A673 (cell line): ENCODE measurements around the gene PMFBP1. TPM values are rescaled to one million over a fixed set of nuclear protein-coding genes. Genes with fewer than 3 reads are reported as not detected.
A peak's percentile ranks its signal among the peaks of the same experiment; 100 is the strongest.

ENCODE experiments used
- BruUV-seq: library from RNA; stranded (reverse); fragments of 400-500 nt; replicated peaks from 2 replicates; lab custom pipeline; 2021; lab: Mats Ljungman, UMichigan
- CTCF ChIA-PET: fragments of 300-600 bp; sonication (Branson Sonifier 250); formaldehyde crosslinking; loops from one replicate; lab custom pipeline; 2022; ENCODE audit warnings: antibody characterized with exemption; lab: Charles Lee
- POLR2A ChIA-PET: fragments of 300-600 bp; sonication (Branson Sonifier 250); formaldehyde crosslinking; loops from one replicate; lab custom pipeline; 2022; ENCODE audit warnings: antibody characterized with exemption; ENCODE audit not compliant: low non-redundant PET; lab: Charles Lee
- DNase-seq: peaks from one replicate; pipeline ENCODE4 v3.0.0-alpha.2; 2015; ENCODE audit warnings: low spot score
- H3K27ac ChIP-seq: fragments of 200-600 bp; sonication (generic); 2 replicates; pipeline ENCODE4 v1.5.1; 2016; ENCODE audit warnings: mixed run types, low read depth, mild to moderate bottlenecking, mixed read lengths, antibody characterized with exemption, low read length; ENCODE audit not compliant: poor library complexity, severe bottlenecking
- H3K27me3 ChIP-seq: fragments of 200-600 bp; sonication (generic); replicated peaks from 2 replicates; pipeline ENCODE4 v1.6.1; 2017; ENCODE audit warnings: mixed run types, low read depth, mild to moderate bottlenecking, mixed read lengths, antibody characterized with exemption, low read length; ENCODE audit not compliant: insufficient read depth, poor library complexity
- H3K36me3 ChIP-seq: fragments of 200-600 bp; sonication (generic); 2 replicates; pipeline ENCODE4 v1.6.1; 2016; ENCODE audit warnings: mixed run types, mild to moderate bottlenecking, mixed read lengths, antibody characterized with exemption, low read length; ENCODE audit not compliant: insufficient read depth, poor library complexity, severe bottlenecking
- H3K4me1 ChIP-seq: fragments of 200-600 bp; sonication (generic); 2 replicates; pipeline ENCODE4 v1.6.1; 2017; ENCODE audit warnings: mixed run types, mild to moderate bottlenecking, mixed read lengths, antibody characterized with exemption, low read length; ENCODE audit not compliant: insufficient read depth, poor library complexity, severe bottlenecking
- H3K4me3 ChIP-seq: fragments of 200-600 bp; sonication (generic); 2 replicates; pipeline ENCODE4 v1.5.1; 2016; ENCODE audit warnings: low read depth, mixed run types, mild to moderate bottlenecking, mixed read lengths, low read length; ENCODE audit not compliant: poor library complexity, severe bottlenecking
- H3K9me3 ChIP-seq: fragments of 200-600 bp; sonication (generic); 2 replicates; pipeline ENCODE4 v1.6.1; 2016; ENCODE audit warnings: mixed run types, low read depth, mild to moderate bottlenecking, mixed read lengths, antibody characterized with exemption, low read length; ENCODE audit not compliant: poor library complexity, severe bottlenecking
- EZH2 ChIP-seq: fragments of 200-600 bp; sonication (generic); IDR thresholded peaks from 2 replicates; pipeline ENCODE4 v1.6.1; 2017; ENCODE audit warnings: borderline replicate concordance, low read depth, mild to moderate bottlenecking, mixed read lengths, antibody characterized with exemption, low read length; ENCODE audit not compliant: poor library complexity, severe bottlenecking
- intact Hi-C: fragments of 100-400 bp; cut with micrococcal nuclease; formaldehyde crosslinking; loops from one replicate; pipeline ENCODE4 v1.10.0; 2022; ENCODE audit not compliant: unreplicated experiment
- total RNA-seq: library from RNA; stranded (reverse); gene quantifications from 2 replicates; pipeline ENCODE4 v1.2.3, GENCODE V29; 2021
- TF ChIP-seq, protein P1 (sequence below): fragments of 300-800, 200-600 bp; sonication (generic); conservative IDR thresholded peaks from 2 replicates; pipeline ENCODE4 v1.5.1; 2017; ENCODE audit warnings: low read depth, mild to moderate bottlenecking, antibody characterized with exemption, low read length, moderate library complexity, mixed read lengths

The PMFBP1 gene
- total RNA-seq, 1 experiment from 2014 or later, result 1.2 TPM

DNA sequence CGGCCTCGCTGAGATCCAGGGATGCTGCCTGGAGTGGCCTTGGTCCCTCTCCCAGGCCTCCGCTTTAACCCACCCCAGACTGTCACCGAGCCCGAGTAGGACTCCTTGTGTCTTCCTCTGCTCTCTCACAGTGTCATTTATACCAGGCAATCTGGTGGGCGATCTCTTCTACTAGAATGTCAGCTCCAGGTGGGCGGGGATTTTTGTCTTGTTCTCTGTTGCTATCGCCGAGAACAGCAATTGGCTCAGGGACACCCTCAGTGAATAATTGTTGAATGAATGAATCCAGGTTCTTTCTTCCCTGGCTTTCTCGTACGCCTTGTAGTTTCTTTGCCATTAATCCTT, 77.7 kb downstream of the PMFBP1 start:
- H3K27me3 ChIP-seq, result no peaks in the 10 kb centered on the region
- H3K27ac ChIP-seq, result peak overlapping the region; percentile 89
- TF ChIP-seq EZH2, result no peak
- TF ChIP-seq, protein P1, sequence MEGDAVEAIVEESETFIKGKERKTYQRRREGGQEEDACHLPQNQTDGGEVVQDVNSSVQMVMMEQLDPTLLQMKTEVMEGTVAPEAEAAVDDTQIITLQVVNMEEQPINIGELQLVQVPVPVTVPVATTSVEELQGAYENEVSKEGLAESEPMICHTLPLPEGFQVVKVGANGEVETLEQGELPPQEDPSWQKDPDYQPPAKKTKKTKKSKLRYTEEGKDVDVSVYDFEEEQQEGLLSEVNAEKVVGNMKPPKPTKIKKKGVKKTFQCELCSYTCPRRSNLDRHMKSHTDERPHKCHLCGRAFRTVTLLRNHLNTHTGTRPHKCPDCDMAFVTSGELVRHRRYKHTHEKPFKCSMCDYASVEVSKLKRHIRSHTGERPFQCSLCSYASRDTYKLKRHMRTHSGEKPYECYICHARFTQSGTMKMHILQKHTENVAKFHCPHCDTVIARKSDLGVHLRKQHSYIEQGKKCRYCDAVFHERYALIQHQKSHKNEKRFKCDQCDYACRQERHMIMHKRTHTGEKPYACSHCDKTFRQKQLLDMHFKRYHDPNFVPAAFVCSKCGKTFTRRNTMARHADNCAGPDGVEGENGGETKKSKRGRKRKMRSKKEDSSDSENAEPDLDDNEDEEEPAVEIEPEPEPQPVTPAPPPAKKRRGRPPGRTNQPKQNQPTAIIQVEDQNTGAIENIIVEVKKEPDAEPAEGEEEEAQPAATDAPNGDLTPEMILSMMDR, result no peak
- CTCF ChIA-PET, result interaction anchor here (0.6 to 2.4 kb wide), 2 partner anchors 56 to 133 kb away, joined by 4 to 7 read pairs; no protein-coding TSS in a partner anchor
- H3K36me3 ChIP-seq, result peaks cover 42% of the 10 kb centered on the region
- peaks cover 8% of the 10 kb centered on the region for H3K4me1 ChIP-seq
- POLR2A ChIA-PET, result no interaction called here
- no TSS peak for BruUV-seq
- DNase-seq, result peak; percentile 28
- H3K9me3 ChIP-seq, result no peaks in the 10 kb centered on the region
- H3K4me3 ChIP-seq, result peak overlapping the region; percentile 70
- intact Hi-C loops, result no loop called here

DNA sequence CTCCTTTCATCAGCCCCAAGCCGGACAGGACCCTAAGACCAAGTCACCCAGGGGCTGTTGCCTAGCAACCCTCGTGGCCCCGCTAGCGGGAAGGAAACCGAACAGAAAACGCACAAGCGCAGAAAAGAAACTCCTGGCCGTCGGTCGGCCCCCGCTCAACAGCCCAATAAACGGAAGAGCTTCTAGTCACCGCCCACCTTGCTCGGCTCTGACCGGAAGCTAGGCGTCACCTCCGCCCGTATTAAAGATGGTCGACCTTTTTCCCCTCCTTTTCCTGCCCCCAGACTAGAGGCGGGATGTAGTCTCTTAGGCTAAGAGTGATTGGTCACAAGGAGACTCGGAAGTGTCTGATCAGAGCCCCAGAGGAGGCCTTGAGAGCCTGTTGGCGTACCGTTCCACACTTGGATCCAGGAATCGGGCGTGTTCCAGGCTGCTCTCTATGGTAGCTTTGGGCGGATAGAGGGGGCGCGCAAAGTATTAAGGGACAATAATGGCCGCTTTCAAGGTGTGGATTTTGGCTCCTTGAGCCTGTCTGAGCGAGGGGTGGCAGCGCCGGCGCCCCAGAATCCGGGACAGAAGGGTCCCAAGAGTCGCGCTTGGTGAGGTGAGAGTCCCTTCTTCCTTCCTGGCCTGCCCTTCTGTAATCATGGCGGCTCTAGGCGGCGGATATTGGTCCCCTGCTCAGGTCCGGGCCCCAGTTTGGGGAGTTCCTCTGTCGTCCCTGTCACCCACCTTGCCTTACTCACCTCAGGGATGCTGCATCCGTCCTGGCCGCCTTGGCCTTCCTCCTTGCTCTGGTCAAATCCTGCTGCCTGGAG, 78.3 kb downstream of the PMFBP1 start, which contains the start of the genes DHX38 and TXNL4B:
DHX38 (plus strand) TSS at position 400 of the 818 bp plus-strand sequence. CDS start 2,311 bp downstream, outside the sequence.
TXNL4B (minus strand) TSS at position 173 of the 818 bp plus-strand sequence. CDS start 2,871 bp downstream, outside the sequence.
- Histone ChIP-seq H3K27me3 (no peaks in the 10 kb centered on the region), H3K4me3 (peak within 1 kb of the TSS; percentile 70), H3K4me1 (peaks cover 8% of the 10 kb centered on the region), H3K36me3 (peaks cover 43% of the 10 kb centered on the region), H3K9me3 (no peaks in the 10 kb centered on the region), H3K27ac (peak within 1 kb of the TSS; percentile 89)
- DNase-seq, result peak; percentile 99
- CTCF ChIA-PET, result interaction anchor here (0.6 to 2.4 kb wide), 2 partner anchors 55 to 132 kb away, joined by 4 to 7 read pairs; no protein-coding TSS in a partner anchor
- POLR2A ChIA-PET, result interaction anchor here (0.5 to 1.0 kb wide), 4 partner anchors 31 to 1452 kb away, joined by 3 to 12 read pairs (median 5); no protein-coding TSS in a partner anchor
- TF ChIP-seq EZH2, result no peak
- TF ChIP-seq, protein P1, result no peak
- intact Hi-C loops, result no loop called here
- BruUV-seq, result no TSS peak

DNA sequence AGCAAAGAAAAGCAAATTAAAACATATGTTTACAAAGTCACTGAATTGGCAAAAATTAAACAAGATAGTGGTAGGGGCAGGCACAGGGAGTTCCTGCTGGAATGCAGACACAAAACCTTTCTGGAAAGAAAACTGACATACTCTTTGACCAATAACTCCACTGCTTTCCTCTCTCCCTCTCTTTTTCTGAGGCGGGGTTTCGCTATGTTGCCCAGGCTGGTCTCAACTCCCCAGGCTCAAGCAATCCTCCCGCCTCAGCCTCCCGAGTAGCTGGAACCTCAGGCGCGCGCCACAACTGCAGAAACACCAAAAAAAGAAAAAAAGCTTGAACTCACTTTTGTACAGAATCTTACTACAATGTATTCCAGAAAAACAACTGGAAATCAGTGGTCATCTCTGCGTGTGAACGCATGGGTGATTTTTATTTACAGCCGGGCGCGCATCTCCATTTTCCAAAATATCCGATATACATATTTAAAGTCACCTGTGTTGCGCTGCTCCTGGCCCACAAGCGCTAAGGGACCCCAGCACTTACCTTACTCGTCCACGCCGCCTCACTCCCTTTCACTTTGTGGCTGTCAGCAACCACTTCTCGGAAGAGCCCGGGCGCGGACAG, 79.0 kb downstream of the PMFBP1 start:
- Histone ChIP-seq H3K4me3 (peak overlapping the region; percentile 70), H3K9me3 (no peaks in the 10 kb centered on the region), H3K4me1 (peaks cover 8% of the 10 kb centered on the region), H3K36me3 (peaks cover 50% of the 10 kb centered on the region), H3K27ac (peak overlapping the region; percentile 89), H3K27me3 (no peaks in the 10 kb centered on the region)
- intact Hi-C loops, result no loop called here
- POLR2A ChIA-PET, result interaction anchor here (0.6 to 1.0 kb wide), 3 partner anchors 32 to 1080 kb away, joined by 3 to 7 read pairs (median 3); no protein-coding TSS in a partner anchor
- CTCF ChIA-PET, result interaction anchor here (2.4 kb wide), 1 partner anchor 132 kb away, joined by 7 read pairs; no protein-coding TSS in a partner anchor
- DNase-seq, result peak; percentile 52
- TF ChIP-seq, protein P1, result no peak
- TF ChIP-seq EZH2, result no peak
- TSS peak; percentile 47 for BruUV-seq
